Neural cell (in vitro differentiated cells): ENCODE results near the gene PDE9A.

Source experiments
- CTCF ChIP-seq: fragments of 450-650 bp; IDR thresholded peaks from 2 replicates; pipeline ENCODE4 v1.5.1; 2014; ENCODE audit warnings: antibody characterized with exemption, mild to moderate bottlenecking, moderate library complexity; ENCODE audit not compliant: poor library complexity, severe bottlenecking
- REST ChIP-seq: IDR thresholded peaks from 2 replicates; pipeline ENCODE4 v1.6.1; 2012; ENCODE audit warnings: borderline replicate concordance

GRCh38 chr21:42654179-42654912, 925 bp downstream of the PDE9A start:
- TF ChIP-seq REST = no peak
- TF ChIP-seq CTCF = peak; percentile 42
